ENCODE data around the gene CTDSP1.

Gene CTDSP1

GRCh38 chr2:218383892-218384519, 15.7 kb upstream of the CTDSP1 start:
- no peak for DNase-seq

- DNase-seq = no peak
These were observed 14.7 kb upstream of the CTDSP1 start for GRCh38 chr2:218384975-218385374.

GRCh38 chr2:218386505-218387368, 12.9 kb upstream of the CTDSP1 start:
- DNase-seq = no peak

- no peak for DNase-seq
These were observed 12.1 kb upstream of the CTDSP1 start for GRCh38 chr2:218387369-218388194.

GRCh38 chr2:218389333-218390150, 10.1 kb upstream of the CTDSP1 start:
- no peak for DNase-seq

- no peak for DNase-seq
These were observed 8.5 kb upstream of the CTDSP1 start for GRCh38 chr2:218391202-218391601.

- DNase-seq = no peak
These were observed 7.2 kb upstream of the CTDSP1 start for GRCh38 chr2:218392459-218392858.

GRCh38 chr2:218392891-218393462, 6.7 kb upstream of the CTDSP1 start:
- DNase-seq = no peak

- peak in 2 of 5 experiments; percentile 51 to 56 for DNase-seq
These were observed 5.8 kb upstream of the CTDSP1 start for GRCh38 chr2:218393750-218394290.

- DNase-seq = no peak
These were observed 5.2 kb upstream of the CTDSP1 start for GRCh38 chr2:218394298-218395089.

- no peak for DNase-seq
These were observed 4.6 kb upstream of the CTDSP1 start for GRCh38 chr2:218395090-218395444.

GRCh38 chr2:218395456-218395825, 4.2 kb upstream of the CTDSP1 start:
- no peak for DNase-seq

- peak; percentile 87 to 98 (median 92) for DNase-seq
These were observed 3.6 kb upstream of the CTDSP1 start for GRCh38 chr2:218395826-218396687.

GRCh38 chr2:218396688-218397462, 2.8 kb upstream of the CTDSP1 start:
- DNase-seq = peak in 4 of 5 experiments; percentile 40 to 94 (median 81)

GRCh38 chr2:218397463-218397819, 2.2 kb upstream of the CTDSP1 start:
- no peak for DNase-seq

- peak in 3 of 5 experiments; percentile 53 to 86 (median 73) for DNase-seq
These were observed 1.7 kb upstream of the CTDSP1 start for GRCh38 chr2:218397820-218398436.

GRCh38 chr2:218398437-218399390, 954 bp upstream of the CTDSP1 start:
- DNase-seq = peak; percentile 38 to 87 (median 58)
